ENCODE measurements around the gene MACROH2A1.

The MACROH2A1 gene

DNA sequence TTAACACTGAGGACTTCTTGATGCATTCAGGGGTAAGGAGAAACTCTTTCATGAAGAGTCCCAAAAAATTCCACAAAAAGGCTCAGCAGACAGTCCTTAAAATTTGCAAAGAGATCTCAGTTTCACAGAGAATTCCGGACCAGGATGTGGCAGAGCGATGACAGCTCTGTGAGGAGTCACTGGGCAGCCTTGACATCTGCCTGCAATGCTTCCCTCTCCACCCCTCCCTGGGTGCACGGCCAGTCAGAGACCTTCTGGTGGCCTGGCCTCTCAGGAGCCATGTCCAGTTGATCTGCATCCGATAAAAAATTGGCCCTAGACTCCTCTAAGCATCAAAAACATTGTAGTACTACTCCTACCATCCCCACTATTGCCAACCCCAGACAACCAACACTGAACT is 76.8 kb downstream of the MACROH2A1 start:
- Histone ChIP-seq H3K4me1 (ENCODE audit: insufficient read depth, poor library complexity, severe bottlenecking) (no peaks in the 10 kb centered on the region), H3K9me3 (ENCODE audit: severe bottlenecking) (no peaks in the 10 kb centered on the region), H3K27me3 (ENCODE audit: insufficient read depth, poor library complexity, severe bottlenecking) (no peaks in the 10 kb centered on the region), H3K36me3 (ENCODE audit: low read depth) (no peaks in the 10 kb centered on the region), H3K27ac (ENCODE audit: poor library complexity, severe bottlenecking) (no peak overlapping the region), H3K4me3 (ENCODE audit: severe bottlenecking) (no peak overlapping the region)
- peak; percentile 43 for DNase-seq (ENCODE audit: low spot score)
- ATAC-seq (ENCODE audit: low read depth), result no peak
- TF ChIP-seq, protein P1, sequence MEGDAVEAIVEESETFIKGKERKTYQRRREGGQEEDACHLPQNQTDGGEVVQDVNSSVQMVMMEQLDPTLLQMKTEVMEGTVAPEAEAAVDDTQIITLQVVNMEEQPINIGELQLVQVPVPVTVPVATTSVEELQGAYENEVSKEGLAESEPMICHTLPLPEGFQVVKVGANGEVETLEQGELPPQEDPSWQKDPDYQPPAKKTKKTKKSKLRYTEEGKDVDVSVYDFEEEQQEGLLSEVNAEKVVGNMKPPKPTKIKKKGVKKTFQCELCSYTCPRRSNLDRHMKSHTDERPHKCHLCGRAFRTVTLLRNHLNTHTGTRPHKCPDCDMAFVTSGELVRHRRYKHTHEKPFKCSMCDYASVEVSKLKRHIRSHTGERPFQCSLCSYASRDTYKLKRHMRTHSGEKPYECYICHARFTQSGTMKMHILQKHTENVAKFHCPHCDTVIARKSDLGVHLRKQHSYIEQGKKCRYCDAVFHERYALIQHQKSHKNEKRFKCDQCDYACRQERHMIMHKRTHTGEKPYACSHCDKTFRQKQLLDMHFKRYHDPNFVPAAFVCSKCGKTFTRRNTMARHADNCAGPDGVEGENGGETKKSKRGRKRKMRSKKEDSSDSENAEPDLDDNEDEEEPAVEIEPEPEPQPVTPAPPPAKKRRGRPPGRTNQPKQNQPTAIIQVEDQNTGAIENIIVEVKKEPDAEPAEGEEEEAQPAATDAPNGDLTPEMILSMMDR (IDR thresholded peaks at IDR 0.05; ENCODE audit: poor library complexity, severe bottlenecking), result no peak

- no peak overlapping the region for H3K27ac ChIP-seq (ENCODE audit: poor library complexity, severe bottlenecking)
- H3K27me3 ChIP-seq (ENCODE audit: insufficient read depth, poor library complexity, severe bottlenecking), result no peaks in the 10 kb centered on the region
- H3K4me1 ChIP-seq (ENCODE audit: insufficient read depth, poor library complexity, severe bottlenecking), result no peaks in the 10 kb centered on the region
- no peaks in the 10 kb centered on the region for H3K9me3 ChIP-seq (ENCODE audit: severe bottlenecking)
- TF ChIP-seq, protein P1 (IDR thresholded peaks at IDR 0.05; ENCODE audit: poor library complexity, severe bottlenecking), result no peak
- no peak overlapping the region for H3K4me3 ChIP-seq (ENCODE audit: severe bottlenecking)
- ATAC-seq (ENCODE audit: low read depth), result no peak
- H3K36me3 ChIP-seq (ENCODE audit: low read depth), result no peaks in the 10 kb centered on the region
- DNase-seq (ENCODE audit: low spot score), result peak; percentile 29
Measured at GRCh38 chr5:135320718-135321484, 78.1 kb downstream of the MACROH2A1 start.

GRCh38 chr5:135319928-135320606 is 79.0 kb downstream of the MACROH2A1 start:
- Histone ChIP-seq H3K36me3 (ENCODE audit: low read depth) (no peaks in the 10 kb centered on the region), H3K4me3 (ENCODE audit: severe bottlenecking) (no peak overlapping the region), H3K4me1 (ENCODE audit: insufficient read depth, poor library complexity, severe bottlenecking) (no peaks in the 10 kb centered on the region), H3K27me3 (ENCODE audit: insufficient read depth, poor library complexity, severe bottlenecking) (no peaks in the 10 kb centered on the region), H3K27ac (ENCODE audit: poor library complexity, severe bottlenecking) (no peak overlapping the region), H3K9me3 (ENCODE audit: severe bottlenecking) (no peaks in the 10 kb centered on the region)
- TF ChIP-seq, protein P1 (IDR thresholded peaks at IDR 0.05; ENCODE audit: poor library complexity, severe bottlenecking), result peak; percentile 18
- peak; percentile 66 for DNase-seq (ENCODE audit: low spot score)
- ATAC-seq (ENCODE audit: low read depth), result peak; percentile 47; the same call in 2 of the 3 replicates

DNA sequence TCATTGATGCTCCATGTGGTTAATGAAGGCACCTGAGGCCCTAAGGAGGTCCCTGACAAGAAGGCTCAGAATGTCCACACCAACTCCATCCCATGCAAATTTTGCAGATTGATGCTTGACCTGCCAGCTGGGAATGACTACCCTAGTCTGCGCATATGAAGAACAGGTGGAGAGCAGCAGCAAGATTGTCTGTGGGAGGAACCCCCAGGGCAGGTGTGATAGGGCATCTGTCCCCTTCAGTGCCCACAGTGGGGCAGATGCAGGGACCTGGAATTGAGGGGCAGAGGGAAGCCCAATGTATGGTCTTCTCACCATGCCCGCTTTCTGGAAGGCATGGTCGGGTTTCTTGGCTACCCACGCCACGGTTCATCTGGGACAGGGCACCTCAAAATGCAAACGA is 79.6 kb downstream of the MACROH2A1 start:
- H3K4me3 ChIP-seq (ENCODE audit: severe bottlenecking), result no peak overlapping the region
- TF ChIP-seq, protein P1 (IDR thresholded peaks at IDR 0.05; ENCODE audit: poor library complexity, severe bottlenecking), result no peak
- ATAC-seq (ENCODE audit: low read depth), result no peak

DNA sequence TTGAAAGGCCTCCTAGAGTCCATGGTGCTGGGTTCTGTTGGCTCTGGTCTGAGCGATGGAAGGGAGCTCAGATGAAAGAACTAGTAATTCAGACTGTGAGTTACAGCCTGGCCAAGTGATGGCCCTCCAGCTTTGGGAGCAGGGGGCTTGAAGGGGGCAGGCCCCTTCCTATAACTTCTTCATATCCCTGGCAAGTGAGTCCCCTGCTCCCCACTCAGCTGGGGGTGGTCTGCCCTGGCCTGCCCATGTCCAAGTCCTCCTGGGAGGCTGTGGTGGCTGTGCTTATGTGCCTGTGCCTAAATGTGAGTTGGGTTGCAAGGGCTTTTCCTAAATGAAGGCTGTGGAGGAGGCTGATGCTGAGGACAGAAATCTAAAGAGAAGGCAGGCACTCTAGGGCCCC is 80.1 kb downstream of the MACROH2A1 start:
- TF ChIP-seq, protein P1 (IDR thresholded peaks at IDR 0.05; ENCODE audit: poor library complexity, severe bottlenecking), result no peak
- Histone ChIP-seq H3K27me3 (ENCODE audit: insufficient read depth, poor library complexity, severe bottlenecking) (no peaks in the 10 kb centered on the region), H3K4me1 (ENCODE audit: insufficient read depth, poor library complexity, severe bottlenecking) (no peaks in the 10 kb centered on the region), H3K36me3 (ENCODE audit: low read depth) (no peaks in the 10 kb centered on the region), H3K27ac (ENCODE audit: poor library complexity, severe bottlenecking) (no peak overlapping the region), H3K4me3 (ENCODE audit: severe bottlenecking) (no peak overlapping the region), H3K9me3 (ENCODE audit: severe bottlenecking) (no peaks in the 10 kb centered on the region)
- ATAC-seq (ENCODE audit: low read depth) (no peak), DNase-seq (ENCODE audit: low spot score) (peak; percentile 47)

More for the DNA sequence above, 79.6 kb downstream of the MACROH2A1 start:
- Histone ChIP-seq H3K27me3 (ENCODE audit: insufficient read depth, poor library complexity, severe bottlenecking) (no peaks in the 10 kb centered on the region), H3K27ac (ENCODE audit: poor library complexity, severe bottlenecking) (no peak overlapping the region), H3K36me3 (ENCODE audit: low read depth) (no peaks in the 10 kb centered on the region), H3K9me3 (ENCODE audit: severe bottlenecking) (no peaks in the 10 kb centered on the region), H3K4me1 (ENCODE audit: insufficient read depth, poor library complexity, severe bottlenecking) (no peaks in the 10 kb centered on the region)
- DNase-seq (ENCODE audit: low spot score), result peak; percentile 43

All from RWPE2 (cell line).